ENCODE data around the gene NEDD4L.
A peak's percentile ranks its signal among the peaks of the same experiment; 100 is the strongest.

Gene NEDD4L

DNA sequence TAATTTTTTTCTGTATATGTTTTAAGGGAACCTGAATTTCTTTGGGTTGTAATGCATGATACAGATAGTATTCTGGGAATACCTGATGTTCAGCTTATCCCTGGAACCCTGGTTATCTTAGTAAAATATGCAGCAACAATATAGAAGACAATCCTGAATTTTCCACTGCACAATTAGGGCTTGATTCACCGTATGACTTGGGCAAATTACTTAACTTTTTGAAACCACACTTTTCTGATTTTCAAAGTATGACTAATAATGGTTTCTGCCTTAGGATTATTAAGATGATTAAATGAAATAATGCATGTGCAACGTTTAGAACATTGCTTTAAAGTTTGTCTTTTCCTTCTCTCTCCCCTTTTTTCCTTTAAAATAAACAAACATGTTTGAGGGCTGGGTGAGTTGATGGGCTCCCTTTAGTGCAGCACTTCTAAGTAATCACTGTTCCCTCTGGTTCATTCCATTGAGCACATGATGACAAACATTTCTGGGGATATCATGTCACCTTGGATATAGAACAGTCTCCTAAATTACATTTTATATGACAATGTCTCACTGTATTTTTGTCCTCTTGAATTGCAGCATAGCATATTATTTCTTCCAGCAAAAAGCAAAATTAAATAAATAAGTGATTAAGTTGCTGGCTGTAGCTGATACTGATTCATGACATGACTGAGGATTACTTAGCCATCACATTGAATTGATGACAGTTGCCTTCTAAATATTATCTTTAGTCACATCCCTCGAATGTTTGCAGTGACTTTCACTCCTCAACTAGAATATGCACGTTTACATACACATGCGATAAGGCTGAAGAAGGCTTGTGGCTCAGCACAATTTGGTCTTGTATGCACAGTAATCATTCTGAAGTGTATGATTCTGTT lies 254.5 kb downstream of the NEDD4L start:
- H3K4me3 Mint-ChIP-seq, result no peak overlapping the region
- peaks cover 3% of the 10 kb centered on the region for H3K27me3 Mint-ChIP-seq
- H3K4me1 Mint-ChIP-seq (ENCODE audit: low read depth), result peaks cover 36% of the 10 kb centered on the region
- no peak for DNase-seq
- no peaks in the 10 kb centered on the region for H3K9me3 Mint-ChIP-seq
- H3K36me3 Mint-ChIP-seq (ENCODE audit: low read depth), result no peaks in the 10 kb centered on the region
- no peak overlapping the region for H3K27ac Mint-ChIP-seq

DNA sequence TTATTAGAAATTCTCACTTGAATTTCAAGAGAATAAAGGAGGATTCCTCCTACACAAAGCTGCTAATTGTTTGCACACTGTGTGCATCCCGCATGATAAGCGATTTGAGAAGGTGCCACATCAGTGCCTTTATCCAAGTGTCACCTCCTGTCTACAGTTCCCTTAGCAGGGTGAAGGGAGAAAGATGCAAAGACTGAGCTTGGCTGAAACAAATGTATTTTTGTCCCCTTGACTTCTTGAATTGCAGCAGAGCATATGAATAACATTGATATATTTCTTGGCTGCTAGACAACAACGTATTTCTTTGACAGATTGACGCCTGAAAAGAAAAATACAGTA lies 255.1 kb downstream of the NEDD4L start:
- no peak overlapping the region for H3K27ac Mint-ChIP-seq
- DNase-seq, result no peak

DNA sequence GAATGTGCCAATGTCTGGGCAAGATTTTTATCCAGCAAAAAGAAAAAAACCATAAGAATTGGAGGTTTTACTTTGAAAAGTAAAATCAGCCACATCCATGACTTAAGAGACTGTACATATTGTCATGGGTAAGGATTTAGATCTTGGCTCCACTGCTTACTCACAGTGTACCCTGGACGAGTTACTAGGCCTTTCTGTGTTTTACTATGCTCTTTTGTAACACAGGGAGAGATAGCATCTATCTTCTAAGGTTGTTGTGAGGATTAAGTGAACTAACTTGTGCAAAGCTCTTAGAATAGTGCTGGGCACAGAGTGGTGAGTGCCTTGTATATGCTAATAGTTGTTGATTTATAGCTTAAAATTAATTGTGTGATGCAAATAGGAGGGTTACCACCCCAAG lies 255.9 kb downstream of the NEDD4L start:
- H3K9me3 Mint-ChIP-seq, result no peaks in the 10 kb centered on the region
- DNase-seq, result no peak
- no peak overlapping the region for H3K27ac Mint-ChIP-seq
- H3K4me1 Mint-ChIP-seq (ENCODE audit: low read depth), result peaks cover 40% of the 10 kb centered on the region
- no peak overlapping the region for H3K4me3 Mint-ChIP-seq
- no peaks in the 10 kb centered on the region for H3K36me3 Mint-ChIP-seq (ENCODE audit: low read depth)
- H3K27me3 Mint-ChIP-seq, result peaks cover 5% of the 10 kb centered on the region

More for the DNA sequence above, 255.1 kb downstream of the NEDD4L start:
- Mint-ChIP-seq H3K4me3 (no peak overlapping the region), H3K9me3 (no peaks in the 10 kb centered on the region), H3K27me3 (peaks cover 3% of the 10 kb centered on the region), H3K4me1 (ENCODE audit: low read depth) (peaks cover 40% of the 10 kb centered on the region), H3K36me3 (ENCODE audit: low read depth) (no peaks in the 10 kb centered on the region)

DNA sequence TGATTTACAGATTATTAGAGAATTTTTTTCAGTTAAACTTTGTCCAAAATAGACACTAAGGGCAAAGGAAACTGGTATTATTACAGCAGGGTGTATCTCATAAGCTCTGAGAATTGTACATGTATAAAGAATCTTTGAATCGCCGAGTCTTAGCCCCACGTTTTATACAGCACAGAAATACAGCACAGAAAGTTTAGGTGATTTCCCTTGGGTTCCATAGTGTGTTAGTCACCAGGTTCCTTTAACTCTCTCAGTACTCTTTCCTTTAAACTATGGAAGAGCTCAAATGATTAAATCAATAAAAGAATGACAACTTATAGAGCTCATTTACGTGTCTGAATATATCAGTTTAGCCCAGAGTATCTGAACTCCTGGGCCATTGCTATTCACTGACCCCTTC lies 256.8 kb downstream of the NEDD4L start:
- no peak overlapping the region for H3K4me3 Mint-ChIP-seq
- no peak overlapping the region for H3K27ac Mint-ChIP-seq
- peaks cover 5% of the 10 kb centered on the region for H3K27me3 Mint-ChIP-seq
- H3K4me1 Mint-ChIP-seq (ENCODE audit: low read depth), result peaks cover 40% of the 10 kb centered on the region
- DNase-seq, result no peak
- peaks cover 1% of the 10 kb centered on the region for H3K9me3 Mint-ChIP-seq
- H3K36me3 Mint-ChIP-seq (ENCODE audit: low read depth), result peaks cover 2% of the 10 kb centered on the region

DNA sequence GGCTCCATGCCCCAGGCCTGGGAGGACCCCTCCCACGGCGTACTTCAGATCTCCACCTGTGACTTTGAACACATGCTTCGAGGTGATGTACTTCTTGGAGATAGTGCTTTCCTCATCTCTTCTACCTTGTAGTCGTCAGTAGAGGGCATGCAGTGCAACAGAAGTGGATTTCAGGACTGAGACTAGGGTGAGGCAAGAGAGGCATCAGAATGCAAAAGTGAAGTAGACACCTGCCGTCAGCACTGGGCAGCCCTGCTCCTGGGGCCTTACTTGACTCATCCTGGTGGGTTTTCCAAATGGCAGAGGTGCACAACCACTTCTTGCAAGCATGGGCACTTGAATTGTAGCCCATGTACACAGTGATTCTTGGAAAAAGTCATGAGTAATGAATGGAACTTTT lies 258.8 kb downstream of the NEDD4L start:
- DNase-seq, result no peak
- Mint-ChIP-seq H3K9me3 (peaks cover 3% of the 10 kb centered on the region), H3K4me3 (no peak overlapping the region), H3K27ac (no peak overlapping the region), H3K36me3 (ENCODE audit: low read depth) (peaks cover 2% of the 10 kb centered on the region), H3K4me1 (ENCODE audit: low read depth) (peaks cover 32% of the 10 kb centered on the region), H3K27me3 (peaks cover 5% of the 10 kb centered on the region)

DNA sequence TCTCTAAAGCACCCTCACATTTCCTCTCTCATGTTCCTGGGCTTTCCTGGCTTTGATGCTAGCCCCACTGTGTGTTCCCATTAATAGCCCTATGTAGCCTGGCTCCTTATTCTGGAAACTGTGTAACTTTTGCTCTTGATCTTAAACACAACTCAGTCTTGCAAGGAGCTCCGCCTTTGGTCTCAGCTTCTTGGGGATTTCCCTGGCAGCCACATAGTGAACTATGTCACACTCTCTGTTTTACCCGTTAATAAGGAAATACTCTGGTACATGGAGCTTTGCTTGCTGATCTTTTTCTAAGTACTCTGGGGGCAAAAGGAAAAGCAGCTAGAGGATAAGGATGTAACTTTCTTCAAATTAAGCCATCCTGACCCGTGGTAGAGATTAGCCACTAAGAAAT lies 259.3 kb downstream of the NEDD4L start:
- Mint-ChIP-seq H3K4me1 (ENCODE audit: low read depth) (peaks cover 31% of the 10 kb centered on the region), H3K4me3 (no peak overlapping the region)
- DNase-seq, result no peak

DNA sequence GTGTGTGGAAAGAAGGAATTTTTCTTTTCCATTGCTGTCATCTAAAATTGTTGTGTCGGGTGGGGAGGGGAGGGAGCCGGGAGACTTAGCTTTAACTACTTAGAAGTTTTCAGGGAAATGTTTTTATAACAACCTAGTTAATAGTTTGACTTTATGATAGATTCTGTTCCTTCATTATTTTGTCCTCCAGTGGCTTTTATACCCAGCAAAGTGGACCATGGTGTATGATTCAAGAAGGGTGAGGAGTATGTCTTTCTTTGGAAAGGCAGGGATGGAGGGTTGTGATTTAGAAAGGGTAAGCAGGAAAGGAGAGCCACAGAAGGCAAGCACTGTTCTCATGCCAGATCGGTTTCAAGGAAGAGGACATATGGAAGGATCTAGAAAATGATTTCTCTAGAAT lies 261.8 kb downstream of the NEDD4L start:
- H3K9me3 Mint-ChIP-seq, result peaks cover 3% of the 10 kb centered on the region
- H3K36me3 Mint-ChIP-seq (ENCODE audit: low read depth), result peaks cover 2% of the 10 kb centered on the region
- H3K4me3 Mint-ChIP-seq, result no peak overlapping the region
- H3K27ac Mint-ChIP-seq, result no peak overlapping the region
- H3K27me3 Mint-ChIP-seq, result peaks cover 11% of the 10 kb centered on the region
- peaks cover 42% of the 10 kb centered on the region for H3K4me1 Mint-ChIP-seq (ENCODE audit: low read depth)
- no peak for DNase-seq

More for the DNA sequence above, 259.3 kb downstream of the NEDD4L start:
- H3K36me3 Mint-ChIP-seq (ENCODE audit: low read depth), result peaks cover 2% of the 10 kb centered on the region
- H3K9me3 Mint-ChIP-seq, result peaks cover 3% of the 10 kb centered on the region
- peaks cover 5% of the 10 kb centered on the region for H3K27me3 Mint-ChIP-seq
- peak overlapping the region; percentile 26 for H3K27ac Mint-ChIP-seq

DNA sequence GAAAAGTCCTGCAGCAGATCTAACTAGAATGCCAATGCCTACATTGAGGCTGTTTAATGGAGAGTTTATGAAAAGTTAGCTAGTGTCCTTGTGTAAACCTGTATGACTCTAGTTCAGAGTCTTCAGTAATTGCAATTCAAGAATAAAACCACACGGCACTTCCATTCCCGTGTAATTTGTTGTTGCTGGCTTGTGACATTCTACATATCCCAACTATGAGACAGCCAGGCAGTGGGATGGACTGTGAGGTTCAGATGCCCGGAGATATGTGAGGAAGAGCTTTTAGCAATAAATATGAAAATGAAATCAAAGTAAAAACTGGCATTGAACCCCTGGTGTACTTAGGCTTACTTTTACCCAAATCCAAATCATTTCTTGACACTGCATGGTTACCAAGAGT lies 263.4 kb downstream of the NEDD4L start:
- no peak overlapping the region for H3K4me3 Mint-ChIP-seq
- DNase-seq, result no peak
- H3K9me3 Mint-ChIP-seq, result peaks cover 3% of the 10 kb centered on the region
- peaks cover 2% of the 10 kb centered on the region for H3K36me3 Mint-ChIP-seq (ENCODE audit: low read depth)
- peaks cover 11% of the 10 kb centered on the region for H3K27me3 Mint-ChIP-seq
- H3K27ac Mint-ChIP-seq, result no peak overlapping the region
- H3K4me1 Mint-ChIP-seq (ENCODE audit: low read depth), result peaks cover 48% of the 10 kb centered on the region

DNA sequence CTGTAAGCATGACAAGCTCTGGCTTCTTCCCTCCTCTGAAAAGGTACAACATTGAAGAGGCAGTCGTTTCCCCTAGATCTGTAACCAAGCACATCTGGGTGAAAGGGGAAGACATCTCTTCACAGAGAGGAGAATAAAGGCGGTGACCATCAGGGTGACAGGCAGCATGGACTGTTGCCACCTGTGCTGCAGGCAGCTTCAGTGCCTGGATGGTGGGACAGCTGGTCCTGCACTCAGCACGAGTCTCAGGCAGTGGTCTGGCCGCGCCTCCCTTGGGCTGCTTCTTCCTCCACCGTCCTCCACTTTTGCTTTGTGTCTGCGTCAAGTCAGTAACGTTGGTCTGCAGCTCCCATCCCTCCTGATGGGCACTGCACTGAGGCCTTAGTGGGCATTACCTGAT lies 264.4 kb downstream of the NEDD4L start:
- Mint-ChIP-seq H3K27me3 (peaks cover 11% of the 10 kb centered on the region), H3K4me3 (no peak overlapping the region), H3K27ac (no peak overlapping the region), H3K4me1 (ENCODE audit: low read depth) (peaks cover 41% of the 10 kb centered on the region), H3K36me3 (ENCODE audit: low read depth) (peaks cover 2% of the 10 kb centered on the region), H3K9me3 (peaks cover 3% of the 10 kb centered on the region)
- no peak for DNase-seq

DNA sequence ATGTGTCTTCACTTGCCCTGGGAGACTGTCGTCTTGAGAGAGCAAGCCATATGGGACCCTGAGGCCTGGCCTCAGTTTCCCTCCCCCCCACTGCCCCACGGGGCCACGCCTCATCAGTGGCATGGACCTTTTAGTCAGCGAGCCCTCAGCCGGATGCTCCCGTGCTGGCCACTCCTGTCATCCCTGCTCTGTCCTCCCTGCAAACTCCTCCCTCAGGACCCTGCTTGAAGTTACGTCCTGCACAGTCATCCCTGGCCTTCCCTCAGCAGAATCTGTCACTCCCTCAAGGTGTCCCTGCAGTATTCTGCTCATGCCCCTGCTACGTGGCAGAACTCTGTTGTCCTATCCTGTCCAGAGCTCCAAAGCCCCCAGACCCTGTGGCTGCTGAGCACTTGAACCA lies 265.1 kb downstream of the NEDD4L start:
- Mint-ChIP-seq H3K27me3 (peaks cover 11% of the 10 kb centered on the region), H3K27ac (no peak overlapping the region), H3K4me3 (no peak overlapping the region), H3K9me3 (peaks cover 3% of the 10 kb centered on the region), H3K4me1 (ENCODE audit: low read depth) (peaks cover 37% of the 10 kb centered on the region), H3K36me3 (ENCODE audit: low read depth) (peaks cover 2% of the 10 kb centered on the region)
- DNase-seq, result no peak

DNA sequence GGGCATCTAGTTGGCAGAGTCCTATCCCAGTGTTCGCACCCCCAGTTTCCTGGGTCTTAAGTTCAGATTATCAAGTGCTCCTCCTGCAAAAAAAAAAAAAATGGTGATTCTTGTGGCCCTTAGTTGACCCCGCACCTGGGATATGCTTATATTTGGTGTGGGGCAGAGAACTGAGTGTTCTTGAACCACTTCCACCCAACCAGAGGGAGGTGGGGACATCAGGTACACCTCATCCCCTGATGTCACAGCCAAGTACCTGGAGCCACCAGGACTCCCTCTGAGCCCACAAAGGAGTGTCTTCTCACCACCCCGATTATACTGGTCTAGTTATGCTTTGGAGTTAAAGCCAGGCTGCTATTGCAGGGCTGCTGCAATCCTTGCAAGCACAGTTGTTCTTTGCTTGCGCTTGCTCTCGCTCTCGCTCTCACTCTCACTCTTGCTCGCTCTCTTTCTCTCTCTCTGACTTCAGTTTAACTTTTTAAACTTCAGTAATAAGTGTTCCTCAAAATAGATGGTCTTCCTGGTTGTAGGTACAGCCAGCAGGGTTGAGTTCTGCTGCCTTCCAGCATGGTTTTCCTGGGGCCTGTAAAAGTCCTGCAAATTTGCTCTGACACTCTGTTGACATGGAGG lies 265.7 kb downstream of the NEDD4L start:
- Mint-ChIP-seq H3K36me3 (ENCODE audit: low read depth) (peaks cover 2% of the 10 kb centered on the region), H3K27me3 (peaks cover 11% of the 10 kb centered on the region), H3K4me1 (ENCODE audit: low read depth) (peaks cover 37% of the 10 kb centered on the region), H3K27ac (no peak overlapping the region), H3K4me3 (no peak overlapping the region), H3K9me3 (peaks cover 3% of the 10 kb centered on the region)
- no peak for DNase-seq

DNA sequence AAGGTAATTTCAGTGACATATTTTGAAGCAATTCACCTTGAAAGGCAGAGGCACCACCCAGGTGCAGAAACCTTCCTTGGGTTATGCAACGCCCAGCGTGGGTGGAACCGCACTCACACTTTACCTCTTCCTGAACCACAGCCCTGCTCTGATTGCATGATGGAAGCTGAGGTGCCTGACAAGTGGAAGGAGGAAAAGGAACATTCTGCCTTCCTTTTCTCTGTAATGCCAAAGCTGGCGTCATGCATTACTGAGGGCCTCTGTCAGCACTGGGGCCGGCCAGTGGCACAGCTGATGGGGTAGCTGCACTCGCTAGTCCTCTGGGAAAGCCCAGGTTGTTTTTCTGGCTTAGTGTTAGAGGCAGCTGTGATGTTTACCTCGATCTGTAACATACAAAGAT lies 266.5 kb downstream of the NEDD4L start:
- Mint-ChIP-seq H3K4me1 (ENCODE audit: low read depth) (peaks cover 37% of the 10 kb centered on the region), H3K36me3 (ENCODE audit: low read depth) (peaks cover 2% of the 10 kb centered on the region), H3K27ac (no peak overlapping the region), H3K9me3 (peaks cover 3% of the 10 kb centered on the region), H3K27me3 (peaks cover 8% of the 10 kb centered on the region), H3K4me3 (no peak overlapping the region)
- peak; percentile 56 for DNase-seq

DNA sequence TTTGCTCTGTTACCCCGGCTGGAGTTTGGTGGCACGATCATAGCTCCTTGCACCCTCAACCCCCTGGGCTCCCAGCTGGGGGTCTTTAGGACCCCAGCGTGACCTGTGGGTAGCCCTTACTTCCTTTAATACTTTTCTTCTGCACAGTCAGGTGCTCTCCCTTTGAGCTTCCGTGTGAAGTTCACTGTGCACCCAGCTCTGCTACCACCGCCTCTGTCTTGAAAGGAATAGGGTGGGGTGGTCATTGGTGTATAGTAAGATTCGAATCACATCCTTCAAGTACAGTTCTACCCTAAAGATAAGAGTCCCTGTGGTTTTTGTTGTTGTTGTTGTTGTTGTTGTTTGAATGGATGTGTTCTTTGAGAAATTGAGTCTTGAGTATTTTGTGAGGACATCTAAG lies 267.4 kb downstream of the NEDD4L start:
- H3K36me3 Mint-ChIP-seq (ENCODE audit: low read depth), result no peaks in the 10 kb centered on the region
- peaks cover 8% of the 10 kb centered on the region for H3K27me3 Mint-ChIP-seq
- no peaks in the 10 kb centered on the region for H3K9me3 Mint-ChIP-seq
- H3K27ac Mint-ChIP-seq, result no peak overlapping the region
- no peak for DNase-seq
- peaks cover 43% of the 10 kb centered on the region for H3K4me1 Mint-ChIP-seq (ENCODE audit: low read depth)
- no peak overlapping the region for H3K4me3 Mint-ChIP-seq

DNA sequence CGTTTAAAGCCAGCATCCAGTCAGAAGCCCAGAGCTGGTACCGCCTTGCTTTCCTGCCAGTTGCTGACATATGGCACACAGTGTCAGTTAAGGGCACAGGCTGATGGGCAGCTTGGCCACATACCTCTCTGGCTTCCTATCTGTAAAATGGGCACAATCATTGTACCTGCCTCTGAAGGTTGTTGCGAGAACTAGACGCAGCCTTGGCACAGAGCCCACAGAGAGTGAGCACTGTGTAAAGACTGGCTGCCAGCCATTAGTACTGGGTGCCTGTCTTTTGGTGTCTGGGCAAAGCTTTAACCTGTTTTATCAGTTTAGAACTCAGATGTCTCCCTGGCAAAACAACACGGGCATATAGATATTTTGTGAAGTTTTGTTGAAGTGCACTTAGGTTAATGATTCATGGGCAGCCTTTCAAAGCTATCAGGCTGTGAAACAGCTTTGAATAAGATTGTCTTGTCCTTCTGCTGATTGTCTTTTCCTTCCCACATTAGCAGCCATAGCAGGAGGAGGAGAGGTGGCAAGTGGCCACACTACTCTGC lies 269.5 kb downstream of the NEDD4L start:
- peaks cover 8% of the 10 kb centered on the region for H3K27me3 Mint-ChIP-seq
- no peaks in the 10 kb centered on the region for H3K9me3 Mint-ChIP-seq
- DNase-seq, result no peak
- no peak overlapping the region for H3K4me3 Mint-ChIP-seq
- H3K27ac Mint-ChIP-seq, result no peak overlapping the region
- H3K36me3 Mint-ChIP-seq (ENCODE audit: low read depth), result no peaks in the 10 kb centered on the region
- peaks cover 55% of the 10 kb centered on the region for H3K4me1 Mint-ChIP-seq (ENCODE audit: low read depth)

DNA sequence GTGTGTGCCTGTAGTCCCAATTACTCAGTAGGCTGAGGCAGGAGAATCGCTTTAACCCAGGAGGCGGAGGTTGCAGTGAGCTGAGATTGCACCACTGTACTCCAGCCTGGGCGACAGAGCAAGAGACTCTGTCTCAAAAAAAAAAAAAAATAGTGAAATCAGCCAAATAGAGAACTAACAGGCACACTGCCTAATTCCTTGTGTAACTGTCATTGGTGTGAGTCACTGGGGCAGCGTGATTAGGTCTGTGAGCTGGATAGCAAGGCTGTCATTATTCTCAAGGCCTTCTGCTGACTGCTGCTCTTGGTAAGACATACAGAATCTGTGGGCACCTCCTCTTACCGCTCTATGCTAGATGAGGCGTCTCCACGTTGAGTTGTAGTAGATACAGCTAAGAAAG lies 270.3 kb downstream of the NEDD4L start:
- H3K4me1 Mint-ChIP-seq (ENCODE audit: low read depth), result peaks cover 50% of the 10 kb centered on the region
- no peak overlapping the region for H3K4me3 Mint-ChIP-seq
- peaks cover 4% of the 10 kb centered on the region for H3K27me3 Mint-ChIP-seq
- no peaks in the 10 kb centered on the region for H3K36me3 Mint-ChIP-seq (ENCODE audit: low read depth)
- DNase-seq, result no peak
- no peaks in the 10 kb centered on the region for H3K9me3 Mint-ChIP-seq
- H3K27ac Mint-ChIP-seq, result no peak overlapping the region
